SU-DHL-6 (cell line): Measurements from ENCODE around the gene DYNAP.

Experiments
- H2AFZ ChIP-seq: fragments of 200-600 bp; sonication (generic); 2 replicates; pipeline ENCODE4 v1.6.1; 2014; ENCODE audit warnings: low read depth, mild to moderate bottlenecking, moderate library complexity, mixed read lengths, antibody characterized with exemption, low read length; ENCODE audit not compliant: severe bottlenecking
- H3F3A ChIP-seq: fragments of 200-600 bp; shearing (Covaris generic); 2 replicates; pipeline ENCODE4 v1.6.0; 2016; ENCODE audit warnings: antibody characterized with exemption, mild to moderate bottlenecking; ENCODE audit not compliant: insufficient read depth
- H3K27ac ChIP-seq: fragments of 200-600 bp; sonication (generic); 2 replicates; pipeline ENCODE4 v1.5.1; 2016; ENCODE audit warnings: low read depth, mild to moderate bottlenecking, low read length, moderate library complexity, mixed read lengths
- H3K27me3 ChIP-seq: fragments of 200-600 bp; sonication (generic), shearing (Covaris generic); 2 replicates; pipeline ENCODE4 v1.6.0; 2014; ENCODE audit warnings: mild to moderate bottlenecking, low read length
- H3K36me3 ChIP-seq: fragments of 200-600 bp; sonication (generic); 2 replicates; pipeline ENCODE4 v1.6.1; 2014; ENCODE audit warnings: mild to moderate bottlenecking, low read length, mixed read lengths
- H3K4me2 ChIP-seq: fragments of 300-600, 200-600 bp; shearing (Covaris generic), sonication (generic); 2 replicates; pipeline ENCODE4 v1.6.0; 2014; ENCODE audit warnings: low read length, low read depth, mild to moderate bottlenecking; ENCODE audit not compliant: poor library complexity, severe bottlenecking
- H3K4me3 ChIP-seq: fragments of 200-600 bp; sonication (generic); 2 replicates; pipeline ENCODE4 v1.5.1; 2014; ENCODE audit warnings: antibody characterized with exemption, low read length, mild to moderate bottlenecking, mixed read lengths; ENCODE audit not compliant: insufficient read depth, poor library complexity, severe bottlenecking
- H3K79me2 ChIP-seq: fragments of 200-600 bp; sonication (generic); 2 replicates; pipeline ENCODE4 v1.6.1; 2014; ENCODE audit warnings: mild to moderate bottlenecking, low read length, moderate library complexity; ENCODE audit not compliant: insufficient read depth
- H3K9ac ChIP-seq: fragments of 200-600 bp; sonication (generic); 2 replicates; pipeline ENCODE4 v1.7.0; 2014; ENCODE audit warnings: mild to moderate bottlenecking, low read length
- H3K9me2 ChIP-seq: fragments of 200-600 bp; sonication (generic); replicated peaks from 2 replicates; pipeline ENCODE4 v1.6.1; 2014; ENCODE audit warnings: low read length; ENCODE audit not compliant: insufficient read depth
- H3K9me3 ChIP-seq: fragments of 200-600 bp; sonication (generic); 2 replicates; pipeline ENCODE4 v1.6.1; 2014; ENCODE audit warnings: low read length, mixed read lengths; ENCODE audit not compliant: insufficient read depth
- H4K20me1 ChIP-seq: fragments of 200-600 bp; sonication (generic); 2 replicates; pipeline ENCODE4 v1.6.1; 2014; ENCODE audit warnings: low read depth, mild to moderate bottlenecking, antibody characterized with exemption, low read length, moderate library complexity, mixed read lengths
- CTCF ChIP-seq: fragments of 200-600 bp; sonication (generic); IDR thresholded peaks from one replicate; pipeline ENCODE4 v1.5.1; 2017; ENCODE audit warnings: antibody characterized with exemption, mild to moderate bottlenecking, low read length, moderate library complexity; ENCODE audit not compliant: insufficient read depth, poor library complexity, severe bottlenecking
- EZH2phosphoT487 ChIP-seq: fragments of 200-600 bp; sonication (generic), shearing (Covaris generic); conservative IDR thresholded peaks from 2 replicates; pipeline ENCODE4 v1.6.1; 2018; ENCODE audit warnings: mild to moderate bottlenecking, antibody characterized with exemption, low read length, moderate library complexity, mixed read lengths

The DYNAP gene

GRCh38 chr18:54607213-54608027, 16.4 kb downstream of the DYNAP start:
- no peak overlapping the region for H3K9ac ChIP-seq
- no peaks in the 10 kb centered on the region for H3K9me3 ChIP-seq
- no peak overlapping the region for H2AFZ ChIP-seq
- H3K36me3 ChIP-seq: no peaks in the 10 kb centered on the region
- no peaks in the 10 kb centered on the region for H3K9me2 ChIP-seq
- H3K4me3 ChIP-seq: no peak overlapping the region
- H3K4me2 ChIP-seq: peak overlapping the region; percentile 9
- H3K27me3 ChIP-seq: no peaks in the 10 kb centered on the region
- no peaks in the 10 kb centered on the region for H4K20me1 ChIP-seq
- TF ChIP-seq EZH2phosphoT487: no peak
- no peak for TF ChIP-seq CTCF
- no peaks in the 10 kb centered on the region for H3F3A ChIP-seq
- no peaks in the 10 kb centered on the region for H3K79me2 ChIP-seq
- no peak overlapping the region for H3K27ac ChIP-seq

GRCh38 chr18:54608028-54608642, 17.1 kb downstream of the DYNAP start:
- Histone ChIP-seq H3K9ac (no peak overlapping the region), H2AFZ (no peak overlapping the region), H3K4me2 (peak overlapping the region; percentile 9), H3K27ac (no peak overlapping the region), H3K9me2 (no peaks in the 10 kb centered on the region), H3K36me3 (no peaks in the 10 kb centered on the region), H4K20me1 (no peaks in the 10 kb centered on the region), H3F3A (no peaks in the 10 kb centered on the region), H3K4me3 (no peak overlapping the region), H3K9me3 (no peaks in the 10 kb centered on the region), H3K79me2 (no peaks in the 10 kb centered on the region), H3K27me3 (no peaks in the 10 kb centered on the region)
- TF ChIP-seq CTCF (no peak), EZH2phosphoT487 (no peak)

- Histone ChIP-seq H3K27ac (no peak overlapping the region), H3K9me3 (no peaks in the 10 kb centered on the region), H3K4me2 (no peak overlapping the region), H2AFZ (no peak overlapping the region), H4K20me1 (no peaks in the 10 kb centered on the region), H3F3A (no peaks in the 10 kb centered on the region), H3K9me2 (no peaks in the 10 kb centered on the region), H3K27me3 (no peaks in the 10 kb centered on the region), H3K4me3 (no peak overlapping the region), H3K36me3 (no peaks in the 10 kb centered on the region), H3K79me2 (no peaks in the 10 kb centered on the region), H3K9ac (no peak overlapping the region)
- no peak for TF ChIP-seq EZH2phosphoT487
- TF ChIP-seq CTCF: no peak
Measured at GRCh38 chr18:54611816-54612215, 20.8 kb downstream of the DYNAP start.
